Measurements from ENCODE around the gene GPHN.

Gene GPHN

DNA sequence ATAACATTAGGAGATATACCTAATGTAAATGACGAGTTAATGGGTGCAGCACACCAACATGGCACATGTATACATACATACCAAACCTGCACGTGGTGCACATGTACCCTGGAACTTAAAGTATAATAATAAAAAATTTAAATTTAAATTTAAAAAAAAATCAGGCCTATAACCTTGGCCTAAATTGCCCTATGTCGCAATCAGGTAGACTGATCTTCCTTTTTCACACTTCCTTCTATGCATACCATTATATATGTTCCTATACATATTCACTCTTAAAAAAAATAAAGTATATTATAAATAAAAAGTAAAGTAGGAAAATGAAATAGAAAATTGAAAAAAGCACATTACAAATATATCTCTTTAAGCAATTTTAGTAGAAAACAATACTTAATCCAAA, 563.6 kb downstream of the GPHN start:
- no peak for DNase-seq

DNA sequence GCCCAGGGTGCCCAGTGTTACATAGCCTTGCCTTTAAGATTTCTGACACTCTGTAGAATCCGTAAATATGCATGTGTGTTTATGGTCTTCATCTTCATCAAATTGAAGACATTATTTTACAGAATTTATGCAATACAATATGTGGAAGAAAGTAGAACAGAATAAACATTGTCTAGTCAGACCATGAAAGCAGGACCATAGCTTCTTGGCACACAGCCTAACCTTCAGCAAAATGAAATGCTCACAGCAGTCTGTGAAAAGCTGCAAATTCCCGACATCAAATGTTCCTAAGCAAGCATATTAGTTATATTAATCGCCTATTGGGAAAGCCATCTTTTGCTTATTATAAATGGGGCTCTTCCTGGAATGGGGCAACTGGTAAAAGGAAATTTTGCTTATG, 570.0 kb downstream of the GPHN start:
- DNase-seq = no peak

DNA sequence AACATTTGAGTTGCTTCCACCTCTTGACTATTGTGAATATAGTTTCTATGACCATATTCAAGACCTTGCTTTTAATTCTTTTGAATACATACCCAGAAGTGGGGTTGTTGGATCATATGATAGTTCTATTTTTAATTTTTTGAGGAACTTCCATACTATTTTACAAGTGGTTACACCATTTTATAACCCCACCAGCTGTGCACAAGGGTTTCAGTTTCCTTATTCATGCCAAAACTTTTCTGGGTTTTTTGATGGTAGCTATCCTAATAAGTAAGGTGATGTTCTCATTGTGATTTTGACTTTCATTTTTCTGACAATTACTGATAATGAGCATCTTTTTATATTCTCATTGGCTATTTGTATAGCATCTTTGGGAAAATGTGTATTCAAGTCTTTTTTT, 571.9 kb downstream of the GPHN start:
- no peak for DNase-seq

DNA sequence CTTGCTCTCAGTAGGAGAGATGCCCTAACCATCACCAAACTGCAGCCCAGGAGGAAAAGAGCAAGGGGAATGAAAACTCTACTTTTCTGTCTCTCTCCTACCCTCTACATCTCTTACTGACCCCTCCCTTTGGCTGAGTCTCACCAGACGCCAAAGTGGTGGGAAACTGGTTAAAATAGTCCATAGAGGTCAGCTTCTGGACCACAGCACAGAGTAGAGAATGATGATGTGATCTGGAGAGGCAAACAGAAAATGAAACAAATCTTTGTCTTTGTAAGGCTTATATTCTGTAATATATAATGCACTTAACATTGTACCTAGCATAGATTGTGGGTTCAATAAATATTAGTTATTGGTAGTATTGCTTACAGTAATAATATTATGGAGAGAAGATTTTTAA, 600.3 kb downstream of the GPHN start:
- DNase-seq = no peak

DNA sequence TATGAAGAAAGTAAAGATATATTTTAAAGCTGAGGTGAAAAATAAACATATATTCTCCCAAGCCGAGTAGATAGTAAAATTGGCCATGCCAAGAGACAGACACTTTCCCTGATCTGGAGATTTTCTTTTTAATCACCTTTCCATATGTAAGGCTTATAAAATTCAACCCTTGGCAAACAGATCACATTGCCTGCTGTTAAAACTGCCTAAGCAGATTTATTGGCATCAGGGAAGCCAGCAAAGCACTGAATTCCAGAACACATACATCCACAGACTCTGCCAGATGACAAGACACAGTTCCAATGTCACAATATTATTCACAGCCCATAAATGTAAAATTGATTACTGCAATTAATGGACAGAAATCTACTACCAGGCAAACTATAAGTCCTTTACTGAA, 603.1 kb downstream of the GPHN start:
- DNase-seq = no peak

DNA sequence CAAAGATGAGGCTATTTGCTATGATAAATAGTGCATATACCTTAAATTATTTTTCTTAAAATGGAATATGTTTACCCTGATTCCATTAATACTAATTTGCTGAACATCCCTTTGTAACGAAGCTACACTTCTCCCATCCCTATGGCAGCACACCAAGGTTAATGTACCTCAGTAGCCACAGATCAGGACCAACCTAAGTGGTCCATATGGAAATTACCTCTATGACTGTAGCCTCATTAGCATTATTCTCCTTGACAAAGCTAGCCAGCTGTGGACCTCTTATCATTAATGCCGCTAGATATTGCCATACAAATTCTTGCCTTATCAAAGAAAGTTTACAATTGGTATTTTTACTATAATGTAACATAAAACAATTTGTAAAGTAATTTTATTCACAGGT, 604.4 kb downstream of the GPHN start:
- no peak for DNase-seq

DNA sequence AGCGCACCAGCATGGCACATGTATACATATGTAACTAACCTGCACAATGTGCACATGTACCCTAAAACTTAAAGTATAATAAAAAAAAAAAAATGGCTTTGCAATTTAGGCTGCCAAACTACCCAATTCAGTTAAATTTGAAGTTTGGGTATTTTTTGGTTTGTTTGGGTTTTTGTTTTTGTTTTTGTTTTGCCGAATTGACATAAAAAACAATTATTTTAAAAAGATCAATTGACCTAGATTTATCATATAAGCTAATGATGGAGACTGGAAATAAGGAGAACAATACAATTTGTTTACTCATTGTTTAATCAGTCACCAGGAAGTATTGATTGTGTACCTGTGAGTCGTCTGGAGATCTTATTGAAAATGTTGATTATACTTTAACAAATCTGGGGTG, 619.2 kb downstream of the GPHN start:
- DNase-seq = no peak

DNA sequence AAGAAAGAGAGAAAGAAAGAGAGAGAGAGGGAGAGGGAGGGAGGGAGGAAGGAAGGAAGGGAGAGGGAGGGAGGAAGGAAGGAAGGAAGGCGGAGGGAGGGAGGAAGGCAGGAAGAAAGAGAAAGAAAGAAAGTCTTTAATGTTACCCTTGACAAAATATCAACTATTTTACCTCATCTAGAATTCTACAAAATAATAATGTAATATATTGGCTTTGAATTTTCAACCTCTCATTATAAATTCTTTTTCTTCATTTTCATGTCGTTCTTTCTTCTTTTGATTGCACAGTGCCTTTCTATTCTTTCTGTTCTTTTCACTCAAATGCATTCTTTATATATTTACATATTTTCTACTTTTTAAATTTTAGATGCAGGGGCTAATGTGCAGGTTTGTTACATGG, 621.8 kb downstream of the GPHN start:
- DNase-seq = no peak

DNA sequence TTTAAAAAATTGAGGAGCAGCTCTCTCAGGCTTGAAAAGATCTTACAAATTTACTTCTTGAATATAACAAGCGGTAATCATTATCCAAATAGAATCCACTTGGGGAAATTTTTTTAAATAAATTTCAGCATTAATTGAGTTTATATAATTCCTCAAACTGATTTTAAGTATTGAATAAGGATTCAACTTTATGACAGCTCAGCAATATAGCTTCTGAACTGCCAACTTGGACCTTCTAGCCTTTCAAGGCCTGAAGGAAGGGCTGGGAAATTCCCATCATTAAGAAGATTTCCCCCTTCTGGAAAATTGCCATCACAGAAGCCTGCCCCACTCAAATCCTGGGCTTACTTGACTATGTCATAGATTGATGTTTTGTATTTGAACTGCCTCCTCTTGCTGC, 623.7 kb downstream of the GPHN start:
- DNase-seq = no peak

DNA sequence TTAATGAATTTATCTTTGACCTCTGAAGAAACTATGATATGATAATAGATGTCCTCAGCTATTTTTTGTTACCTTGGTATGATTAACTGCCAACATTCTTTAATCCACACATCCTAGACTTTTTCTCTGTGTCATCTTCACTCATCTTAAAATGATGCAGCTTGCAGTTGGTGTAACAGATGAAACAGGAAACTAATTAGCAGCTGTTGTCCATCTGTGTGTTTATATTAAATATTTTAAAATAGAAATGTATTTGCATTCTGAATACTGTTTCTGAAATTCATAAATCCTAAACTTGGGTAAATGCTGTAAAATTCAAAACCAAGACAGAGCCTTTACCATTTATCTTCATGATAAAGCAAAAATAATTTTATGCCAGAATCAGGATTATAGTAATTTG, 625.2 kb downstream of the GPHN start:
- no peak for DNase-seq

DNA sequence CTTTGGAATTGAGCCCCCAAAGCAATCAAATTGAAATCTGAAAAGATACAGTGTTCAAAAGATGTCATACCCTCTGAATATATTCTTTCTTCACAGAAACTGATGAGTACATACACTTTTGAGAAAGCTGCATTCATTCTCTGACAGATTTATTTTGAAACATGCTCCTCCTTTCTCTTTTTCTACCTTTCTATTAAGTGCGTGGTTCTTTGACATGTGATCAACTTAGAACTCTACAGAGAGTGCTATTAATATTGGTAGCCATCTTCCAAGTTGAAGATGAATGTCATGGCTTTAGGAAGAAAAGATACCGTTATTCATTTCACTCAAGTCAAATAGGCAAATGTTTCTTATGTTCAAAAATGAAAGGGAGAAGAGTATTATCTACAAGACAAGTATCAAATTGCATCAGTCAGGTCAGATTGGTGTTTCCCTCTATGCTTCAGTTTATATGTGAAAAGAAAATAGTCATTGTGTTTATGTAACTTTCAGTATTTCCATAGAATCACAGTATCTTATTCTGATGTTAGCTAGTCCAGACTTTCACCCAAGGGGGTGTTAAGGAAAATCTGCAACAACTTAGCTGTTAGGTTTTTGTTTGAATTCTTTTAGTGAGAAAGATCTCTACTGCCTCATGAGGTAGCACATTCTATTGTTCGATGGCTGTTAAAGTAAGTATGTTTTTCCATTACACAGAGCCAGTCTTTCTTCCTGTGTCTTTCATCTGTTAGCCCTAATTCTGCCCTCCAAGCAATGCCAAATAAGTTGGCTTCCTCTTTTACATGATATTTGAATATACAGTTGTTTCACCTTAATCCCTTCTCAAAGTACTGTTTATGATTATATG, 625.9 kb downstream of the GPHN start:
- no peak for DNase-seq

DNA sequence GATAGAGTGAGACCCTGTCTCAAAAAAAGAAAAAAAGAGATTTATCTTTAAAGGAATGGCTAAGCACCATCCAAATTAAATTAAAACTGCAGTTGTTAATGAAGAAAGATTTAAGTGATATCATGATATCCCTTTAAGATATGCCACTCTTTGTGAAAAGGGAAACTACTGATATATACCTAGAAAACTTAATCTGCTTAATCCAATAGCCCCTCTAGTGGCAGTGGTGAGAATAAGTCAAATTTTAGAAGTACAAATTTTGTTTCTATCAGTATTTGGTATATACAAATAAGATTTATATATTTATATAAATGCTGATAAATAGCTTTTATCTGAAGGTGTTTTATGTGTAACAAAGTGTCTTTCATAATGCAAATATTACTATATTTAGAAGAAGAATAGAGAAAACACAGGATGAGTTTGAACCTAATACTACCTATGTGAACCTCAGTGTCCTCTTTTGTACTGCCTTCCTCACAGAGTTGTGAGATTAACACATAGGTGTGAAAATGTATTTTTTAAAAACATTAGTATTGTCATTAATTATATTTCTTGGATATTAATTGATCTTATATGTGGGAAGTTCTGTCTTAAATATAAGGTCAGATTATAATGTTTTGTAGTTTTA, 629.9 kb downstream of the GPHN start:
- no peak for DNase-seq

DNA sequence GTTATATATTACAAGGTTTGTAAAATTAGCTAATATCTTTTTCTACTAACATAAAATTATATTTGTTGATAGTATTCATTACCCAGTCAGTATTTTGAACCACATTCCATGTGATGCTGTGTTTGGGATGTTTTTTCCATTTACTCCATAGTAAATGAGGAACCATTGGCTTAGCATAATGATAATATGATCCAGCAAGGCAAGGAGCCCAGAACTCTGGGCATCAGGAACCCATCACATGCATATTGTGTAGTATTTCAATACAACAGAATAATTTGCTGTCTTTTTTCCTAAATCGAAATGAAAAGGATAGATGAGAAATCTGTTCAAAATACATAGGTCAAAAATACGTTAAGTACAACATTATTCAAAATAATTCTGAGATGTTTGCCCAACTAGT, 632.6 kb downstream of the GPHN start:
- no peak for DNase-seq

DNA sequence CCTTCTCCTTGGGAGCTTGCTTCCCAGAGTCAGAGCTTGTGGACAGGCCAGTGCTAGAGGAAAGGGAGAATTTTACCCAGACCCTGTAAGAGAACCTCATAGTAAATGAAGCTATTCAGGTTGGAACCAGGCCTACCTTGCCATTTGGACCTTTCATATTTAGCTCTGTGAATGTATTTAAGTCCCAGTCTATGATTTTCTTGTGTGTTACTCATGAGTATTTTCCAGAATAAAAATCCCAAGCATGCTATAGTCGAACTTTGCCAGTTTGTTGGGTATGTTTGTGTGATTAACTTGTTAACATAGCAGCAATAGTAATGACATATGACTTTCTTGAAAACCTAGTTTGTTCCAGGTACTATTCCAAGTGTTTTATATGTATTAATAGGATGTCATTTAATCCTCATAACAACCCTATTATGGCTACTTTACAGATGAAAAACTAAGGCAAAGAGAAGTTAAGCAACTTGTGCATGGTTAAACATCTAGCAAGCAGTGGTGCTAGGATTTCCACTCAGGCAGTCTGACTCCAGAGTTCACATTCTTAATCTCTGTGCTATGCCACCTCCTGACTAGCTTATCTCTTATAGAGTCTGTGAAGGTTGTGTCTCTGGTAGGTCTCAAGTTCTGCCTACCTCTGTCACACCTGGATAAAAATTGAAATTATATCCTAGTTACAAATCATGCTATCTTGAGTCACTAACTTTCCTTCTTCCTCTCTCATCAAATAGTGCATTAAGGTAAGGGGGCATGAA, 633.4 kb downstream of the GPHN start:
- DNase-seq = no peak

DNA sequence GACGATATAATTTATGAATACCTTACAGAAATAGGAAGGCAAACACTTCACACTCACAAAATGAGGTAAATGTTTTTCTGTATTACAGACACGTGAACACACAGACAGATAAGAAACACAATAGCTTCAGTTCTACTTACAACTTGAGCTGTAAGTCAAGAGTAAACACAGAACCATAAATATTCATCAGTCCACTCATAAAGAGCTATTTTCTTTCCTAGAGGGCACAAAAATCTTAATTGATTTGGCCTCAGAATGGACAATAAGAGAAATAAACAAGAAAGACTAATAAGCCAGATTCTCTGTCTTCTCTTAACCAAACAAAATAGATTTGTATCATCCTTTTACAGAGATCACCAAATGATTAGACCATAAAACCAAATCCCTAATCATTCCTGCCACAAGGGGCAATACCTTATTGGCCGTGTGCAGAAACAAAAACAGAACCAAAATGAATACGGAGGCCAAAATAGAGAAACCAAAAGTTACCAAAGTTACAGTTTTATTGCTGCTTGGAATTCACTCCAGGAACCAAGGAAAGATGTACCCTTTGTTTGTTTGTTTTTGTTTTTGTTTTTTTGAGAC, 643.2 kb downstream of the GPHN start:
- DNase-seq = no peak

DNA sequence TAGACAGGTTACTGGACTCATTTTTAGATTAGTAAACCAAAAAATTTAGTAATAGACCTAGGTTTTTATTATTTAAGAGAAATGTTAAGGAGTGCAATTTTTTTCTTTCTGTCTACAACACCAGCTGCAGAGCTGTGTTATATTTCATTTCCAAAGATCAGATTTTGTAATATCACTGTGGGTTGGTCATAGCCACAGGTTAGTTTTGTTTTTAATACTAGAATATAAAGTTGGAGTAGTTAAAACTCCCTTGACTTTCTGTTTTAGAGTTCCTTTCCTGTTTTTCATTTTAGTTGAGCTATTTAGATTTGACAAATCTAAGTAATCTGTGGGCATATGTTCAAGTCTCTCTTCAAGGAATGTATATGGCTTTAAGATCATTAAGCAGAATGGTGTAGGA, 650.6 kb downstream of the GPHN start:
- DNase-seq = no peak

DNA sequence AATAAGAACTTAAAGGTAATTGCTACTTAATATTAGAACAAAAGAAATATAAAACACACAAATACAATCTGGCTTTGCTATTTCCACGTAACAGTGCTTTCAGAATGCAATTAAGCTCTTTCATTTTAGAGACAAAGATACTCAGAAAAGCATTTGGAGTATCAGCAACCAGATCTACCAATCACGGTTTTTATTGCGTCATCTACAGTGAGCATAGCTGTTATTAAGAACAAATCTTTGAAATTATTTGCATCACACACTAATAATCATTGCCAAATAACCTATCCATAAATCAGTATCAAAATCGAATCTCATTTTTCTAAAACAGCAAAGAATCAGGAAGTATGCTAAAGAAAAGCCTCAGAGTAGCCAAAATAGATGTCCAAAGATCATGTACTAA, 654.4 kb downstream of the GPHN start:
- no peak for DNase-seq

DNA sequence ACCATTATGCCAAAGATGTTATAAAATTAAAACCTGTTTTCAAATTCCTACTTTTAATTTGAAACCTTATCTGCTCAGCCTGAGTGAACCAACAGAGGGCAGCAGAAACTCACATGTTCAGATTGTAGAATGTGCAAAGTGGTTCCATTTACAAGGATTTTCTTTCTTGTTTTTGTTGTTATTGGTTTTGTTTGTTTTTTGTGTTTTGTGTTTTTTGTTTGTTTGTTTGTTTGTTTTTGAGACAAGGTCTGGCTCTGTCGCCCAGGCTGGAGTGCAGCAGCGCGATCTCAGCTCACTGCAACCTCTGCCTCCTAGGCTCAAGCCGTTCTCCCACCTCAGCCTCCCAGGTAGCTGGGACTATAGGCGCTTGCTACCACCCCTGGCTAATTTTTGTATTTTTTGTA, 658.5 kb downstream of the GPHN start:
- DNase-seq = no peak

DNA sequence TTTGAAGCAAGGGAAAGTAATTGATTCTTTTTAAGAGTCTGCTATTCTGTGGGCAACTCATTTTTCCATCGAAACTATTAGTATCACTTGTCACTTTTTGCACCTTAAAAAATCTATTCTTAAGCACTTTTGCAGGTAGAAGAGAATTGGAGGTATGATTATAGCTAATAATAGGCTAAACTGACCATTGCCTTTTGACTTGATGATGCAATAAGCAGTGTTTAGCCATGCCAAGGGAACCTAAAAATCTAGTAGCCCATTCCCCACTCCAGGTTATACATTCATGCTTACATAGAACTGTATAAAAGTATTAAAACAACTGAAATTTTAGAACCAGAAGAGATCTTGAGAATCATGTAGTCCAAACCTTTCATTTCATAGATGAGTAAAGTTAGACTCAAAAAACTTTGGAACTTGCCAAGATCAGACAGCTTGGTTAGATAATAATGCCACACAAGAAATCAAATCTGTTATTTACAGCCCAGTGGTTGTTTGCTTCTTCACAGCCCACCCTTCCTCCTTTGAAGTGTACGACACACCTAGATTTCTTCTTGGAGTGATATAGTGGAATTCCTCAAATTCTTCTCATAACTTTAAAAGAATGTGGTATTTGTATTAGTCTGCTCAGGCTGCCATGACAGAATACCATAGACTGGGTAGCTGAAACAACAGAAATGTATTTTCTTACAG, 659.6 kb downstream of the GPHN start:
- no peak for DNase-seq

DNA sequence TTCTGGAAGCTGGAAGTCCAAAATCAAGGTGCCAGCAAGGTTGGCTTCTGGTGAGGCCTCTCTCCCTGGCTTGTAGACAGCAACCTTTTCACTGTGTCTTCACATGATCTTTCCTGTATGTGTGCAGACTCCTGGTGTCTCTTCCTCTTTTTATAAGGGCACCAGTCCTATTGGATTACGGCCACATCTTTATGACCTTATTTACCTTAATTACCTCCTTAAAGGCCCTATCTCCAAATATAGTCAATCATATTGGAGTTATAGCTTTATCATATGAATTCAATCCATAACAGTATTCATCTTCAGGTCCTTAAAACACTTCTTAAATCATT, 660.1 kb downstream of the GPHN start:
- no peak for DNase-seq

DNA sequence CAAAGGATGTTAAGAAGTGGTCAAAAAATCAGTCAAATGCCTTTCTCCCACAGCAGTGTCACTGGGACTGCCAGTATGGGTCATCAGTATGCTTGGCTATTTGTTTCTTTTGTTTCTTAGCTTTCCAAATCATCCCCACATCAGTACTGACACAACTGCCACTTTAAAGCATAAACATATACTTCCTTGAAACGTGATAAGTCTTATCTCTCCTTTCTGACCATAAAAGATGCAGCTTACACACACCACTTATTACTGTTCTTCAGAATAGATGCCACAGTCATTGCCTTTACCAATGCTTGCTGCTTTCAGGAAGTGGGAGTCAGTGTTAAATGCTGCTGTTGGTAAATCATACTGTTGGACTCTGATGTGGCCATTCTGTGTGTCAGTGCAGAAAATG, 662.7 kb downstream of the GPHN start:
- no peak for DNase-seq

DNA sequence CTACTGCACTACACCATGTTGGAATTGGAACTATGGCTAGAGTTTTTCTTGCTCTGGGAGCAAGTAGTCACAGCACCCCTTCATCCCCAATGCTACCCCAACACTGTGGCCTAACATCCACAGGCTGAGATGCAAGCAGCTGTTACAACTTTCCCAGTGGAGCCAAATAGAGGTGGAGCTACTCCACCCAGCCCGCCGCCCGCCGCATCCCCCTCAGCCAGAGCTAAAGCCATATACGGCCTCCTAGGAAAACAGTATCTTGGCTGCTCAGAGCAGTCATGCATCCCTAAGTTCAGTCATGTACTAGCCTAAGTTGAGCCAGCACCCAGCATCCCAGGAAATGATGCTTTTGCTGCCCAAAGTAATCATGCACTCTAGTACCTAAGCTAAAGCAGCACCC, 664.1 kb downstream of the GPHN start:
- no peak for DNase-seq

DNA sequence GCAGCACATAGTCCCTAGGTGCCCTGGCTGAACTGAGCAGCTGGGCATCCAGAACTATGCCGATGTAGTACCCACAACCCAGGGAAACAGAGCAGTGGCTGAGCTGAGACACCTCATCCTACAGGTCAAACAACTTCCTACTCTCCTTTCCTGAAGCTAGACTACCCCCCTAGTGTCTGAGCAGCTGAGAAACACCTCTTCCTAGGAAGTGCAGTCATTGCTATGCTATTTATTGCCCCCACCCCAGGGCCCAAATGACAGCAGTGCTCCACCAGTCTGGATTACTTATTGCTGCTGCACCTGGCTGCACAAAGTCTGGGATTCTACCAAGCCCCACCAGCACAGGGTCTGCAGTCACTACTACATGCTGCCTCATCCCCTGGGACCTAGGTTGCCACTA, 664.6 kb downstream of the GPHN start:
- no peak for DNase-seq
